K562 (cell line): Measurements from ENCODE around the gene TTC27. TPM values are rescaled to one million over a fixed set of nuclear protein-coding genes. Genes with fewer than 3 reads are reported as not detected.

ENCODE experiments used
- ASH1L ChIP-seq: fragments of 450-650 bp; IDR thresholded peaks from 2 replicates; pipeline ENCODE4 v1.6.1; 2018; ENCODE audit warnings: borderline replicate concordance, mild to moderate bottlenecking, low read depth; ENCODE audit not compliant: partially characterized antibody
- C11orf30 ChIP-seq: fragments of 450-650 bp; IDR thresholded peaks from 2 replicates; pipeline ENCODE4 v1.6.1; 2016; ENCODE audit warnings: low read depth, mild to moderate bottlenecking
- CBFA2T3 ChIP-seq: fragments of 450-650 bp; IDR thresholded peaks from 2 replicates; pipeline ENCODE4 v1.6.1; 2017
- EP300 ChIP-seq: IDR thresholded peaks from 2 replicates; pipeline ENCODE4 v1.6.1; 2012; ENCODE audit warnings: low read length, improper control_type of control experiment
- GATAD2B ChIP-seq: fragments of 450-650 bp; IDR thresholded peaks from 2 replicates; pipeline ENCODE4 v1.6.1; 2017; ENCODE audit warnings: mild to moderate bottlenecking, borderline replicate concordance
- ILK ChIP-seq: fragments of 450-650 bp; IDR thresholded peaks from 2 replicates; pipeline ENCODE4 v1.6.1; 2016; ENCODE audit warnings: missing genetic modification characterization, low read depth, mild to moderate bottlenecking, missing compliant biosample characterization, moderate library complexity, borderline replicate concordance
- JUNB ChIP-seq: fragments of 450-650 bp; formaldehyde crosslinking; conservative IDR thresholded peaks from 2 replicates; pipeline ENCODE4 v1.4.0; 2020; ENCODE audit warnings: mild to moderate bottlenecking
- JUND ChIP-seq, 2 experiments: IDR thresholded peaks; 2 replicates in 1 of 2; 3 replicates in 1 of 2; pipeline ENCODE4 v1.6.1; 2011; ENCODE audit warnings: borderline replicate concordance in 2 of 2, low read depth in 2 of 2, low read length in 2 of 2, improper control_type of control experiment in 1 of 2, missing biosample characterization in 1 of 2, missing genetic modification characterization in 1 of 2, missing genetic modification reagents in 1 of 2
- KAT8 ChIP-seq: fragments of 450-650 bp; IDR thresholded peaks from 2 replicates; pipeline ENCODE4 v1.6.1; 2016; ENCODE audit warnings: low read depth, mild to moderate bottlenecking
- KDM4B ChIP-seq, 2 experiments: fragments of 450-650 bp in 1 of 2; sonication (generic) in 1 of 2; IDR thresholded peaks; 2 replicates each; pipeline ENCODE4 v1.6.1; 2016 to 2017; ENCODE audit warnings: borderline replicate concordance in 2 of 2, antibody characterized with exemption in 1 of 2, low read depth in 1 of 2, mild to moderate bottlenecking in 1 of 2
- MEIS2 ChIP-seq: fragments of 450-650 bp; IDR thresholded peaks from 2 replicates; pipeline ENCODE4 v1.6.1; 2014; ENCODE audit warnings: mild to moderate bottlenecking; ENCODE audit not compliant: partially characterized antibody
- NCOA6 ChIP-seq: fragments of 450-650 bp; IDR thresholded peaks from 2 replicates; pipeline ENCODE4 v1.6.1; 2017; ENCODE audit warnings: mild to moderate bottlenecking
- NR2C1 ChIP-seq, 2 experiments: fragments of 450-650 bp; IDR thresholded peaks; 2 replicates each; pipeline ENCODE4 v1.6.1; 2017; ENCODE audit warnings: mild to moderate bottlenecking in 2 of 2, antibody characterized with exemption in 1 of 2, inconsistent platforms in 1 of 2, missing compliant biosample characterization in 1 of 2, missing genetic modification characterization in 1 of 2
- RBM22 ChIP-seq: fragments of 200-400 bp; formaldehyde crosslinking; IDR thresholded peaks from 2 replicates; pipeline ENCODE4 v1.6.1; 2018; ENCODE audit warnings: low read length, low read depth; ENCODE audit not compliant: poor library complexity, severe bottlenecking
- SMAD3 ChIP-seq: fragments of 450-650 bp; formaldehyde crosslinking; conservative IDR thresholded peaks from 2 replicates; pipeline ENCODE4 v1.4.0; 2020; ENCODE audit warnings: mild to moderate bottlenecking
- SMARCA4 ChIP-seq: fragments of 450-650 bp; IDR thresholded peaks from 2 replicates; pipeline ENCODE4 v1.6.1; 2016
- SMARCC2 ChIP-seq: fragments of 450-650 bp; IDR thresholded peaks from 2 replicates; pipeline ENCODE4 v1.6.1; 2017; ENCODE audit warnings: antibody characterized with exemption, moderate library complexity, mild to moderate bottlenecking, low read depth
- SNRNP70 ChIP-seq: fragments of 200-400 bp; formaldehyde crosslinking; optimal IDR thresholded peaks from 2 replicates; pipeline ENCODE3; 2017; ENCODE audit warnings: low read depth, low read length
- SP1 ChIP-seq: sonication (generic); formaldehyde crosslinking; IDR thresholded peaks from 2 replicates; pipeline ENCODE4 v1.8.1; 2022; ENCODE audit warnings: mild to moderate bottlenecking, missing genetic modification reagents
- TAF15 ChIP-seq: fragments of 200-400 bp; formaldehyde crosslinking; IDR thresholded peaks from 2 replicates; pipeline ENCODE4 v1.6.1; 2017; ENCODE audit warnings: mild to moderate bottlenecking, low read depth, low read length, moderate library complexity
- TAL1 ChIP-seq: fragments of 450-650 bp; IDR thresholded peaks from 2 replicates; pipeline ENCODE4 v1.6.1; 2016; ENCODE audit warnings: mild to moderate bottlenecking
- TCF3 ChIP-seq: sonication (generic); formaldehyde crosslinking; IDR thresholded peaks from 2 replicates; pipeline ENCODE4 v1.4.0; 2020; ENCODE audit warnings: mild to moderate bottlenecking, missing genetic modification reagents
- TCF7 ChIP-seq: sonication (generic); IDR thresholded peaks from 2 replicates; pipeline ENCODE4 v1.6.1; 2016; ENCODE audit warnings: antibody characterized with exemption, borderline replicate concordance
- ZNF146 ChIP-seq: IDR thresholded peaks from one replicate; pipeline ENCODE4 v1.6.1; 2018; ENCODE audit warnings: missing compliant biosample characterization; ENCODE audit not compliant: unreplicated experiment
- ZNF212 ChIP-seq: fragments of 450-650 bp; formaldehyde crosslinking; IDR thresholded peaks from 2 replicates; pipeline ENCODE4 v1.4.0; 2020; ENCODE audit warnings: mild to moderate bottlenecking
- ZNF311 ChIP-seq: fragments of 250-450 bp; sonication (Bioruptor Pico); IDR thresholded peaks from 2 replicates; pipeline ENCODE4 v1.4.0; 2020; ENCODE audit warnings: mild to moderate bottlenecking, moderate library complexity
- ZNF384 ChIP-seq: IDR thresholded peaks from 2 replicates; pipeline ENCODE4 v1.6.1; 2012; ENCODE audit warnings: low read depth, low read length, improper control_type of control experiment
- ZNF699 ChIP-seq: fragments of 250-450 bp; sonication (Bioruptor Pico); IDR thresholded peaks from 2 replicates; pipeline ENCODE4 v1.8.0; 2021; ENCODE audit warnings: mild to moderate bottlenecking, moderate library complexity; ENCODE audit not compliant: insufficient replicate concordance
- ZNF707 ChIP-seq: fragments of 250-450 bp; sonication (Bioruptor Pico); conservative IDR thresholded peaks from 2 replicates; pipeline ENCODE4 v1.8.0; 2022; ENCODE audit warnings: inconsistent platforms, mild to moderate bottlenecking, moderate library complexity
- ZNF77 ChIP-seq: fragments of 250-450 bp; sonication (Bioruptor Pico); IDR thresholded peaks from 2 replicates; pipeline ENCODE4 v1.5.0; 2020
- polyA plus RNA-seq, 8 experiments: library from polyadenylated mRNA; depleted of rRNA in 4 of 8; stranded (reverse) in 5 of 8; unstranded in 3 of 8; fragments of >200 nt; fragmentation: Nextera tagmentation in 2 of 8; fragmentation: Illumina TruSeq in 1 of 8; extraction: Ambion mirVana in 2 of 8; extraction: Trizol in 1 of 8; gene quantifications; 2 replicates each; pipeline versions ENCODE4 v1.2.1 to v1.2.3, GENCODE V29; 2011 to 2014; ENCODE audit warnings: inconsistent platforms in 1 of 8, missing spikeins in 1 of 8
- total RNA-seq, 7 experiments: library from RNA; depleted of rRNA in 6 of 7; stranded (reverse); fragments of >200 nt in 6 of 7; fragmentation: Illumina TruSeq in 2 of 7; extraction: Trizol in 2 of 7; gene quantifications; 2 replicates each; pipeline versions ENCODE4 v1.2.1 to v1.2.3, GENCODE V29; 2011 to 2021; ENCODE audit warnings: low replicate concordance in 1 of 7
- TF ChIP-seq, protein P1 (sequence below): sonication (generic); IDR thresholded peaks from 2 replicates; pipeline ENCODE4 v1.6.1; 2016

Gene TTC27
- total and polyA plus RNA-seq, 9 of the 15 experiments (the other 6 are each of a cell fraction or from before 2014, with no cell fraction given) = 44.3 to 93.4 (median 57.3) TPM

DNA sequence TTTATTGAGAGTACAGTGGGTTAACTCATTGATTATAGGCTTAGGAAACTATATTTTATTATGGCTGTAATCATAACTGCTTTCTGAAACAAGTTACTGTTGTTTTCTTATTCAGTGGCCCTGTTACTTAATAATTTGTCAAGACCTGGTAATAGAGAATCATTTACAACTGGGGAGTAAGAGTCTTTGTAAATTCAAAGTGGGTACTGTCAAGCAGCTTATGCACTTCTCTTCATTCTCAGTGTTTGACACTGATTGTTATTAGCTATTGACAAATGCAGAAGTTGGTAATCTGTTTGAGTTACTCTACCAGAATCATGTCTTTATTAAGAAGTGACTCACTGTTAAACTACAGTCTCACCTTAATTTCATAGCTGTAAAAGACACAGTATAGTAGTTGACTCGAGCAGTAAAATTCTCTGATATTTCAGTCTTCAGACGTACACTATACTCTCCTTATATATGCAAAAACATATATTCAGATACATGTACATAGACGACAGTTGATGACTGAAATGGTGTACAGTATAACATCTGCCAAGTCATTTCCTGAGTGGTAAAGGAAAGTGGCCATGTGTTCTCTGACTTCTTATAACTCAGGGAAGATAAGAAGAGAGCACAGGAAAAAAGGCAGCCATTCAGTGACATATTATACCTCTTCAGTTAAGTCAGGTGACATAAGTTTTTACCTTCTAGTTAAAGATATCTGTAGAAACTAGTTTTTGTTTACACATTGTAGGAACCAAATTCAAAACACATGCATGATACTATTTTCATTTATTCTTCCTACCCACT is 36.0 kb upstream of the TTC27 start (continued):
- no peak for TF ChIP-seq ZNF146
- no peak for TF ChIP-seq ZNF77 (CRISPR knock-in tag)
- TF ChIP-seq C11orf30 = peak; percentile 69
- TF ChIP-seq ZNF699 (CRISPR knock-in tag) = no peak
- TF ChIP-seq KAT8 = no peak
- TF ChIP-seq ZNF212 (CRISPR knock-in tag) = no peak
- TF ChIP-seq MEIS2 = peak; percentile 72
- TF ChIP-seq ZNF311 = peak; percentile 38; the same call in 1 of the 2 replicates
- TF ChIP-seq, protein P1, sequence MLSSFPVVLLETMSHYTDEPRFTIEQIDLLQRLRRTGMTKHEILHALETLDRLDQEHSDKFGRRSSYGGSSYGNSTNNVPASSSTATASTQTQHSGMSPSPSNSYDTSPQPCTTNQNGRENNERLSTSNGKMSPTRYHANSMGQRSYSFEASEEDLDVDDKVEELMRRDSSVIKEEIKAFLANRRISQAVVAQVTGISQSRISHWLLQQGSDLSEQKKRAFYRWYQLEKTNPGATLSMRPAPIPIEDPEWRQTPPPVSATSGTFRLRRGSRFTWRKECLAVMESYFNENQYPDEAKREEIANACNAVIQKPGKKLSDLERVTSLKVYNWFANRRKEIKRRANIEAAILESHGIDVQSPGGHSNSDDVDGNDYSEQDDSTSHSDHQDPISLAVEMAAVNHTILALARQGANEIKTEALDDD = peak; percentile 90
- no peak for TF ChIP-seq GATAD2B
- TF ChIP-seq ZNF707 = no peak
- no peak for TF ChIP-seq ASH1L
- peak; percentile 86; the same call in 1 of the 2 replicates for TF ChIP-seq EP300
- TF ChIP-seq NR2C1 (IDR thresholded peaks at IDR 0.05) = no peak
- no peak for TF ChIP-seq NR2C1 (tag; IDR thresholded peaks at IDR 0.05)
- peak; percentile 61 for TF ChIP-seq JUND (IDR thresholded peaks at IDR 0.05; ENCODE audit: borderline replicate concordance, low read depth, low read length)
- peak; percentile 59; the same call in 2 of the 3 replicates for TF ChIP-seq JUND (tag; IDR thresholded peaks at IDR 0.05; ENCODE audit: borderline replicate concordance, low read depth, low read length)
- no peak for TF ChIP-seq JUNB (CRISPR knock-in tag)
- 0 out of 2 replicates have a peak, but pooled peaks have one; percentile 65 for TF ChIP-seq SMARCC2
- TF ChIP-seq TCF7 = no peak
- TF ChIP-seq SMAD3 (CRISPR knock-in tag) = peak; percentile 11; the same call in 1 of the 2 replicates
- TF ChIP-seq SMARCA4 = peak; percentile 78
- TF ChIP-seq NCOA6 = no peak
- no peak for TF ChIP-seq KDM4B (IDR thresholded peaks at IDR 0.05; ENCODE audit: borderline replicate concordance in 2 of 2, low read depth in 1 of 2)
- TF ChIP-seq CBFA2T3 = peak; percentile 67
- no peak for TF ChIP-seq ILK (tag)
- TF ChIP-seq TAF15 = no peak
- no peak for TF ChIP-seq RBM22
- no peak for TF ChIP-seq SNRNP70
- TF ChIP-seq TAL1 = no peak
- TF ChIP-seq SP1 = peak; percentile 41; the same call in 1 of the 2 replicates
- no peak for TF ChIP-seq ZNF384
- peak; percentile 54 for TF ChIP-seq TCF3
